ENCODE results near the gene ACTA1. TPM values are rescaled to one million over a fixed set of nuclear protein-coding genes. Genes with fewer than 3 reads are reported as not detected.

The ACTA1 gene
- total and polyA plus RNA-seq, 2 experiments from 2014 or later, result 8.8 to 13.0 TPM

GRCh38 chr1:229384822-229385221, 49.1 kb downstream of the ACTA1 start:
- Mint-ChIP-seq H3K36me3 (ENCODE audit: low read depth) (no peaks in the 10 kb centered on the region), H3K4me3 (no peak overlapping the region), H3K9me3 (no peaks in the 10 kb centered on the region), H3K27ac (no peak overlapping the region), H3K27me3 (ENCODE audit: insufficient read depth, low read depth, poor library complexity) (peaks cover 5% of the 10 kb centered on the region), H3K4me1 (peaks cover 24% of the 10 kb centered on the region)
- Histone ChIP-seq H3F3A (replicated peaks; ENCODE audit: low read depth) (0 out of 2 replicates have a peak, but pooled peaks cover 3% of the 10 kb centered on the region), H3K4me1 (ENCODE audit: insufficient read depth) (peaks cover 23% of the 10 kb centered on the region), H4K20me1 (replicated peaks; ENCODE audit: insufficient read depth) (no peaks in the 10 kb centered on the region), H3K4me3 (no peak overlapping the region), H3K79me2 (replicated peaks; ENCODE audit: insufficient read depth) (no peaks in the 10 kb centered on the region), H3K9me2 (ENCODE audit: insufficient read depth) (no peaks in the 10 kb centered on the region), H3K4me2 (no peak overlapping the region), H2AFZ (no peak overlapping the region; the same call in 1 of the 2 replicates), H3K36me3 (ENCODE audit: insufficient read depth) (no peaks in the 10 kb centered on the region), H3K27ac (ENCODE audit: low read depth) (no peak overlapping the region), H3K27me3 (ENCODE audit: insufficient read depth) (no peaks in the 10 kb centered on the region)
- no peak for ATAC-seq
- no peak for DNase-seq (ENCODE audit: low spot score)
- TF ChIP-seq NANOG (IDR thresholded peaks at IDR 0.05; ENCODE audit: borderline replicate concordance), result no peak
- TF ChIP-seq ETS1 (IDR thresholded peaks at IDR 0.05), result no peak
- no peak for TF ChIP-seq EZH2 (IDR thresholded peaks at IDR 0.05; ENCODE audit: low read depth, unreplicated experiment)
- TF ChIP-seq JUNB (IDR thresholded peaks at IDR 0.05; ENCODE audit: unreplicated experiment), result no peak
- no peak for TF ChIP-seq POLR2AphosphoS5 (IDR thresholded peaks at IDR 0.05; ENCODE audit: low read depth)
- TF ChIP-seq ZNF114 (CRISPR knock-in tag; IDR thresholded peaks at IDR 0.05), result no peak
- no peak for TF ChIP-seq STAT1 (IDR thresholded peaks at IDR 0.05; ENCODE audit: unreplicated experiment)
- no peak for TF ChIP-seq CTCF (conservative IDR thresholded peaks at IDR 0.05; ENCODE audit: low read depth in 2 of 2)
- TF ChIP-seq EZH2phosphoT487 (IDR thresholded peaks at IDR 0.05; ENCODE audit: unreplicated experiment), result no peak
- no peak for TF ChIP-seq CREB1 (CRISPR knock-in tag; IDR thresholded peaks at IDR 0.05; ENCODE audit: low read depth)
- no peak for TF ChIP-seq REST (IDR thresholded peaks at IDR 0.05; ENCODE audit: unreplicated experiment)
- TF ChIP-seq ZNF462 (CRISPR knock-in tag; IDR thresholded peaks at IDR 0.05), result no peak
- TF ChIP-seq ZNF331 (CRISPR knock-in tag; IDR thresholded peaks at IDR 0.05; ENCODE audit: low read depth), result no peak
